ENCODE data around the gene PRDM16.

DNA sequence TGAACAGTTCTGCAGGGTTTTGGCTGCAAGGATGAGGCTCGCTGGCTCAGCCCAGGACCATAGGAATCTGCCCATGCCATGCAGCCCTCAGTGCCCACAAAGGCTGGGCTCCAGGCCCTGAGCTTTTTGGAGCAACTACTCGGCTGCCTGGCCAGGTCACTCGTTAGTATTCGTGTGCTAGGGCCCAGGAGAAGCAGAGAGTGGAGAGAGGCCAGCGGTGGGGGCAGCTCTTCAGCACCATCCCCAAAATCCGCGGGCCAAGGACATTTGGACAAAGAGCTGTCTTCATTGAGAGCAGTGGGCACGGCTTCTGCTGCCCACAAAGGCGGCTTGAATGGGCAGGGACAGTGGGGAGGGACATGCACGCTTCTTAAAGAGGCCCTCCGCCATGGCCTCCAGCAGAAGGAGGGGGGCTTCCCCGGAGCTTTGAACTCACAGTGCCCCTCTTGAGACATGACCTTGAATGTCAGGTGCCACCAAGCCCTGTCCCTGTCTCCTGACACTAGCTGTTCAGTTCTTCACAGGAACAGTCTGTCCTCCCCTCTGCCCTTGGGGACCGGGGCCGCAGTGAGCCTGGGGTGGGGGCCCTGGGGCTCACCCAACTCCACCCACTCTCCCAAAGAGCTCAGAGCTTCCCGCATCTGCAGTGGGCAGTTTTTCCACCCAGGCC, 279.3 kb downstream of the PRDM16 start:
- no peak for TF ChIP-seq POLR2AphosphoS5 (IDR thresholded peaks at IDR 0.05; ENCODE audit: low read depth, low read length)
- TF ChIP-seq, protein P1, sequence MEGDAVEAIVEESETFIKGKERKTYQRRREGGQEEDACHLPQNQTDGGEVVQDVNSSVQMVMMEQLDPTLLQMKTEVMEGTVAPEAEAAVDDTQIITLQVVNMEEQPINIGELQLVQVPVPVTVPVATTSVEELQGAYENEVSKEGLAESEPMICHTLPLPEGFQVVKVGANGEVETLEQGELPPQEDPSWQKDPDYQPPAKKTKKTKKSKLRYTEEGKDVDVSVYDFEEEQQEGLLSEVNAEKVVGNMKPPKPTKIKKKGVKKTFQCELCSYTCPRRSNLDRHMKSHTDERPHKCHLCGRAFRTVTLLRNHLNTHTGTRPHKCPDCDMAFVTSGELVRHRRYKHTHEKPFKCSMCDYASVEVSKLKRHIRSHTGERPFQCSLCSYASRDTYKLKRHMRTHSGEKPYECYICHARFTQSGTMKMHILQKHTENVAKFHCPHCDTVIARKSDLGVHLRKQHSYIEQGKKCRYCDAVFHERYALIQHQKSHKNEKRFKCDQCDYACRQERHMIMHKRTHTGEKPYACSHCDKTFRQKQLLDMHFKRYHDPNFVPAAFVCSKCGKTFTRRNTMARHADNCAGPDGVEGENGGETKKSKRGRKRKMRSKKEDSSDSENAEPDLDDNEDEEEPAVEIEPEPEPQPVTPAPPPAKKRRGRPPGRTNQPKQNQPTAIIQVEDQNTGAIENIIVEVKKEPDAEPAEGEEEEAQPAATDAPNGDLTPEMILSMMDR (IDR thresholded peaks at IDR 0.05), result no peak
- no peak for TF ChIP-seq RCOR1 (IDR thresholded peaks at IDR 0.05; ENCODE audit: low read length)
- TF ChIP-seq YY1 (IDR thresholded peaks at IDR 0.05; ENCODE audit: low read depth), result no peak
- TF ChIP-seq, protein P2, sequence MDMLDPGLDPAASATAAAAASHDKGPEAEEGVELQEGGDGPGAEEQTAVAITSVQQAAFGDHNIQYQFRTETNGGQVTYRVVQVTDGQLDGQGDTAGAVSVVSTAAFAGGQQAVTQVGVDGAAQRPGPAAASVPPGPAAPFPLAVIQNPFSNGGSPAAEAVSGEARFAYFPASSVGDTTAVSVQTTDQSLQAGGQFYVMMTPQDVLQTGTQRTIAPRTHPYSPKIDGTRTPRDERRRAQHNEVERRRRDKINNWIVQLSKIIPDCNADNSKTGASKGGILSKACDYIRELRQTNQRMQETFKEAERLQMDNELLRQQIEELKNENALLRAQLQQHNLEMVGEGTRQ (IDR thresholded peaks at IDR 0.05; ENCODE audit: borderline replicate concordance, low read depth, low read length), result no peak
- no peak for TF ChIP-seq GATA2 (CRISPR knock-in tag; IDR thresholded peaks at IDR 0.05)
- no peak for TF ChIP-seq MXI1 (IDR thresholded peaks at IDR 0.05; ENCODE audit: low read depth, low read length)
- TF ChIP-seq CHD2 (IDR thresholded peaks at IDR 0.05; ENCODE audit: low read length, partially characterized antibody), result no peak
- no peak for TF ChIP-seq TAF1 (IDR thresholded peaks at IDR 0.05; ENCODE audit: borderline replicate concordance, low read depth, low read length)
- TF ChIP-seq FOXJ3 (CRISPR knock-in tag; IDR thresholded peaks at IDR 0.05), result no peak
- TF ChIP-seq SMC3 (IDR thresholded peaks at IDR 0.05; ENCODE audit: low read depth, low read length), result no peak
- no peak for TF ChIP-seq RFX5 (IDR thresholded peaks at IDR 0.05; ENCODE audit: low read length)
- TF ChIP-seq NFIC (IDR thresholded peaks at IDR 0.05; ENCODE audit: borderline replicate concordance), result no peak
- no peak for TF ChIP-seq FOXM1 (IDR thresholded peaks at IDR 0.05; ENCODE audit: low read depth)

Measured in SK-N-SH (cell line).